ENCODE results near the gene ARHGAP24.

DNA sequence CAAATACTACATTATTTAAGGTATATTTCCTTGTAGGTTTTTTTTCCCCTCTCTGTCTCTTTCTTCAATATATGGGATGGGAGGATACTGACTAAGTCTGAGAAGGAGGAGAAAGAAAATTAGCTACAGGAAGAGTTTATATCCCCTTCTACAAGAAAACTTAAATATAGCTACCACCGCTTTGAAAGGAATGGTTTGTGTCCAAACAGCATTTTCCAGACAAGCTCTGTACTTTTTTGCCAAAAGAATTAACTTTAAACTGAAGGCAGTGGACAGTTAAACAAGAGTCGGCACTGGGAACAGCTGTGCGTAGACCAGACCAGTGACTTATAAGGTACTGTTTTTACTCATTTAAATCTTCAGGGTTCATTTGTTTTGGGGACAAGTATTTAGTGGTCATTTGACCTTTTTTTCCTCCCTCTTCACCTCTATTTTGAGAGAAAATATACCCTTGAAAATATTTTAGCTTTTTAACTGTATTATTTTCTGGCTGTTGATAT lies 303.7 kb downstream of the ARHGAP24 start:
- TF ChIP-seq, protein P1, sequence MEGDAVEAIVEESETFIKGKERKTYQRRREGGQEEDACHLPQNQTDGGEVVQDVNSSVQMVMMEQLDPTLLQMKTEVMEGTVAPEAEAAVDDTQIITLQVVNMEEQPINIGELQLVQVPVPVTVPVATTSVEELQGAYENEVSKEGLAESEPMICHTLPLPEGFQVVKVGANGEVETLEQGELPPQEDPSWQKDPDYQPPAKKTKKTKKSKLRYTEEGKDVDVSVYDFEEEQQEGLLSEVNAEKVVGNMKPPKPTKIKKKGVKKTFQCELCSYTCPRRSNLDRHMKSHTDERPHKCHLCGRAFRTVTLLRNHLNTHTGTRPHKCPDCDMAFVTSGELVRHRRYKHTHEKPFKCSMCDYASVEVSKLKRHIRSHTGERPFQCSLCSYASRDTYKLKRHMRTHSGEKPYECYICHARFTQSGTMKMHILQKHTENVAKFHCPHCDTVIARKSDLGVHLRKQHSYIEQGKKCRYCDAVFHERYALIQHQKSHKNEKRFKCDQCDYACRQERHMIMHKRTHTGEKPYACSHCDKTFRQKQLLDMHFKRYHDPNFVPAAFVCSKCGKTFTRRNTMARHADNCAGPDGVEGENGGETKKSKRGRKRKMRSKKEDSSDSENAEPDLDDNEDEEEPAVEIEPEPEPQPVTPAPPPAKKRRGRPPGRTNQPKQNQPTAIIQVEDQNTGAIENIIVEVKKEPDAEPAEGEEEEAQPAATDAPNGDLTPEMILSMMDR (IDR thresholded peaks at IDR 0.05), result no peak
- no peak for TF ChIP-seq POLR2A (IDR thresholded peaks at IDR 0.05)
